HG02588 (cell line): ENCODE results near the gene AOC1.

Source experiments
- ATAC-seq: cut with Tn5 transposase; IDR thresholded peaks from one replicate; pipeline ENCODE4 v1.9.1; 2021; ENCODE audit warnings: mild to moderate bottlenecking, moderate library complexity; ENCODE audit not compliant: unreplicated experiment

The AOC1 gene

GRCh38 chr7:150835019-150835418 is 17.3 kb upstream of the AOC1 start:
- ATAC-seq = no peak

GRCh38 chr7:150835702-150836280 is 16.5 kb upstream of the AOC1 start:
- no peak for ATAC-seq

DNA sequence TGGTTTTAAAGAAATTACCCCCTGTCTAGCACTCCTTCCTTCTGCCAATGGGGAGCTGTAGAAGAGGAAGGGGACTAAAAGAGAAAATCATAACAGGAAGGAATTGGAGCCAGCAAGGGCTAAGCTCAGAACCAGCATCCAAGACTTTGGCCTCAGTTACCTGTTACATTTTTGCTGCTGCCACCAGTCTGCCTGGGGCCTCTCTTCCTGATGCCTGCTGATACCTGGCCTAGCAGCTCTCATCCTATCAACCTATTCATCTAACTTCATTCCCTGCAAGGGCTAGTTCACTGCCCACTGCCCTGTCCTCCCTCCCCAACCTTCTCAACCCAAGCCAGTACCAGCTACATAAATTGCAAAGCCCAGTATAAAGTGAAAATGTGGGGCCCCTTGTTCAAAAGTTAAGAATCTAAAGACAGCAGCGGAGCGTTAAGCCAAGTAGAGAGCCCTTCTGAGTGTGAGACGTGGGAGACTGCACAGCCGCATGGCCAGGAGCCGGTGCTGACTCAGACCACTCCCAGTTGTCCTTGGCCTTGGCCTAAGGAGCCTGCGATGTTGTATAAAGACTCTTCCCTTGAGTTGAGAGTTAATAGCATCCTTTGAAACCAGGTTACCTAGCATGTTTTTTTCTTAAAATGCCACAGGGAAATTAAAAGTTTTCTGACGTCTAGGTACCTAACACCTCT is 13.2 kb upstream of the AOC1 start:
- no peak for ATAC-seq

GRCh38 chr7:150842018-150842417 is 10.3 kb upstream of the AOC1 start:
- no peak for ATAC-seq

DNA sequence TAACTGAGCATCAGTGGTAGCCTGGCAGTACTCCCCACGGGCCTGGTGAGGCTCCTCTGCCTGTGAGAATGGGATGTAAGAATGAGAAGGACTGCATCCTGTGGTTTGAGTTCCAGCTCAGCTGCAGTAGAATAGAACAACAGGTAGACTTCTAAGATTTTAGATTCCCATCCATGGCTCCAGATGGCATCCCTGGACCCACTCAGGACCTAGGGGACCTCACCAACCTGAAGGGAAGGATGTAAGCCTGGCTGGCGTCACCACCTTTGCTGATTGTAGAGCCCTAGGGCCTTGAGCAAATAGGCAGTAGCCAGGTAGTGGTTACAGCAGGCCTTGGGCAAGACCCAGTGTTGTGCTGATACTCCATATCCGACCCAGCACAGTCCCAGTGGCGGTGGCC is 9.6 kb upstream of the AOC1 start:
- ATAC-seq = no peak

GRCh38 chr7:150845421-150845861 is 6.9 kb upstream of the AOC1 start:
- no peak for ATAC-seq

DNA sequence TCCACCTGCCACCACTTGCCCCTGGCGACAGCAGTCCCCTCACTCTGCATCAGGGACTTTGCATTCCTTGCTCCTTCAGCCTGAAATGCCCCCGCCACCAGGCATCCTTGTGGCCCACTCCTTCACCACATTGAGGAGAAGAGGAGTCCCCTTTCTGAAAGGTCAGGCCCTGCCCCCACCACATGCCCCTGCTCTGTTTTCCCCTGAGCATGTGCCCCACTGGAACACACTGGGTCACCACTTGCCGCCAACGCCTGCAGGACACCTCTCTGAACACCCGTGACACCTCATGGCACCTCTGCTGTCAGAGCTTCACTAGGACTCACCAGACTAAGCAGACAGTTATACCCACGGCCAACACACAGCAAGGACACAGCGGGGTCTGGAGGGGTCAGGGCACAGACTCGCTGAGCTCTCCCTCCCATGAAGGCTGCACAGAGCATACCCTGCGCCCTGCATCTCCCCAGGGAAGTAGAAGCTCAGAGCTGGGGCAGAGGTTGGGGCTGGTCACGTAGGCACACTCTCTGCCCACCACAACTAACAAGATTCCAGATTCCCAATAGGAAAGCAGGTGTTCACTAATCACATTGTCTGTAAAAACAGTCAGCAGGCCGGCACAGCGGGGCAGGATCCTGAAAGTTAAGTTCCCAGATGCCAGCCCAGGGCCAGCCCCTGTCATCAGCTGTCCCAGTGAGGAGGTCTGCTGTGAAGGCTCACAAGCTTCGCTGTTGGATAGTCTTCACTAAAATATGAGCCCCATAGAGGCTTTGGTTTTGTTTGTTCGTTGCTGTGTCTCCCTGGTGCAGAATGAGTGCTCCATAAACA is 5.8 kb upstream of the AOC1 start:
- no peak for ATAC-seq

DNA sequence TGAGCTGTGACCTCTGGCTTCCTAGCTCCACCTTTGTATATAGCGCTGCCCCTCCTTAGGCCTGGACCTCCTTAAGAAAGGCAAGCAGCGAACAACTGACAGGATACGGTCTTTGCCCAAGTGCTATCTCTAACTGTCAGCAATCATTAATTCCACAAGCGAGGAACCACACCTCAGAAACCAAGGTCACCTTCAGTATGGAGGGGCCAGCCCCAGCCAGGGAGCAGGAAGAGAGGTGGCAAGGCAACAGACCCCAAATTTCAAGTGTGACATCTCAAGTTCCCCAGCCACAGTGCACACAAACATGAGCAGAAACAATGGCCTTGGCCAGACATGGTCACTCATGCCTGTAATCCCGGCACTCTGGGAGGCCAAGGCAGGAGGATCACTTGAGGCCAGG is 4.8 kb upstream of the AOC1 start:
- no peak for ATAC-seq

GRCh38 chr7:150848111-150848510 is 4.2 kb upstream of the AOC1 start:
- no peak for ATAC-seq

DNA sequence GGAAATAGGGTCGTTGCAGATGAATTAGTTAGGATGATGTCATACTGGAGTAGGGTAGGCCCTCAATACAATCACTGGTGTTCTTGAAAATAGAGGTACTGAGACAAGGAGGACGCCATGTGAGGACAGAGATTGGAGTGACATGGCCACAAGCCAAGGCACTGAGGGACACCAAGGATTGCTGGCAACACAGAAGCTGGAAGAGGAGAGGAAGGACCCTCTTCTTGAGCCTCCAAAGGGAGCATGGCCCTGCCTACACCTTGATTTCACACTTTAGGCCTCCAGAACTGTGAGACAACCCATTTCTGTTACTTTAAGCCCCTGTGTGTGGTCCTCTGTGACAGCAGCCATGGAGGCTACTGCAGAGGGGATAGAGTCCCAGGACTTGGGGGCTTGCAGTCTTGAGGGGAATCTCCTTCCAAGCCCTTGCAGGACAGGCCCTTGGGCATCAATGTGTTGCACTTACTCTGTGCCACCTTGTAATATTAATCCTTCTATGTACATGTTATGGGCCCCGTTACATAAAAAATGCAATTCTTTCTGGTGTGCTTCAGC is 3.7 kb upstream of the AOC1 start:
- ATAC-seq = no peak

- no peak for ATAC-seq
These were observed 3.0 kb upstream of the AOC1 start for GRCh38 chr7:150849204-150849775.

DNA sequence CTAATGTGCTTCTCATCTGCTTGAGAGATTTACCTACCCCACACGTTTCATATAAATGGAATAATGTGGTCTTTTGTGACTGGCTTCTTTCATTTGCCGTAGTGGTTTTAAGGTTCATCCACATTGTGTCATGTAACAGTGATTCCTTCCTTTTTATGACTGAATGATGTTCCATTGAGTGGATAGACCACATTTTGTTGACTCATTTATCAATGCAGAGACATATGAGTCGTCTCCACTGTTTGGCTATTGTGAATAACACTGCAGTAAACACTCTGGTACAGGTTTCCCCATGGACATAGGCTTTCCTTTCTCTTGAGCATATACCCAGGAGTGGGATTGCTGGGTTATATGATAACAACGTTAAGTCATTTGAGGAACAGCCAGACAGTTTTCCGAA is 2.0 kb upstream of the AOC1 start:
- no peak for ATAC-seq

DNA sequence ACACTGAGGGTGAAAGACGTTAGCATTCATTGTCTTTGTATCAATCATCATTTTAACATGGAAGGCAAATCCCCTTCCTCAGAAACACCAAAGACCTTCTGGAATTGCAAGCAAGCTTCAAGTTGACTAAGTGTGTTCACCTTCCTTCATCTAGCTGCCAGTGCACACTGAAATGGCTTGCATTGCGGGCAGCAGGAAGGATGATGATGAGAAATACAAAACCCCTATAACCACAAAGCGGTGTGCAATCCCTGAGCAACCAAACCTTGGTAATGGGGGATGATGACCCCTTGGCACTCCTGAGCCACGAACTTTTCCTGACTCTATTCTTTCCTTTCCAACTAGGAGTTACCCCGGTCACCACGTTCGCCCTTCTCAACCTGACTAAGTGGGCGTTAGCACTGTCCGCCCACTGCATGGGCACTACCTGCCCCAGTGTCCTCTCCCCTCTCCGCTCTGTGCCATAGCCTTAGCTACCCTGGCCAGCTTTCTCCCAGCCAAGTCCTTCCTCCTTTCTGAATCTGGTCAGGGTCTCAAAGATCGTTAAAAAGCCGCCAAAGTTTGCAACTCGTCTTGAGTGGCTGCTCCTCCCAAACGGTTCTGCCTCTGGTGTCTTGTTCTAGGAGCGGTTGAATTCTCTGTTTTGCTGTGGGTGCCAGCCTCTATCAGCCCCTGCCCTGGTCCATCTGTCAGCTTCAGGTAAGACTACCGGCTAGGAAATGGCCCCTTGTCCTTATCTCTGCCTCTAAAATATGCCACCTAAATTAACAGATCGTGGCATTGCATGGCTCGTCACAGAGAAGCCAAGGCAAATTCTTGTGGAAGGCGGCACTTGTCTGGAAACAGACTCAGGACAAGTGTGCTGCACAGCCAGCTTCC is 586 bp upstream of the AOC1 start:
- no peak for ATAC-seq

DNA sequence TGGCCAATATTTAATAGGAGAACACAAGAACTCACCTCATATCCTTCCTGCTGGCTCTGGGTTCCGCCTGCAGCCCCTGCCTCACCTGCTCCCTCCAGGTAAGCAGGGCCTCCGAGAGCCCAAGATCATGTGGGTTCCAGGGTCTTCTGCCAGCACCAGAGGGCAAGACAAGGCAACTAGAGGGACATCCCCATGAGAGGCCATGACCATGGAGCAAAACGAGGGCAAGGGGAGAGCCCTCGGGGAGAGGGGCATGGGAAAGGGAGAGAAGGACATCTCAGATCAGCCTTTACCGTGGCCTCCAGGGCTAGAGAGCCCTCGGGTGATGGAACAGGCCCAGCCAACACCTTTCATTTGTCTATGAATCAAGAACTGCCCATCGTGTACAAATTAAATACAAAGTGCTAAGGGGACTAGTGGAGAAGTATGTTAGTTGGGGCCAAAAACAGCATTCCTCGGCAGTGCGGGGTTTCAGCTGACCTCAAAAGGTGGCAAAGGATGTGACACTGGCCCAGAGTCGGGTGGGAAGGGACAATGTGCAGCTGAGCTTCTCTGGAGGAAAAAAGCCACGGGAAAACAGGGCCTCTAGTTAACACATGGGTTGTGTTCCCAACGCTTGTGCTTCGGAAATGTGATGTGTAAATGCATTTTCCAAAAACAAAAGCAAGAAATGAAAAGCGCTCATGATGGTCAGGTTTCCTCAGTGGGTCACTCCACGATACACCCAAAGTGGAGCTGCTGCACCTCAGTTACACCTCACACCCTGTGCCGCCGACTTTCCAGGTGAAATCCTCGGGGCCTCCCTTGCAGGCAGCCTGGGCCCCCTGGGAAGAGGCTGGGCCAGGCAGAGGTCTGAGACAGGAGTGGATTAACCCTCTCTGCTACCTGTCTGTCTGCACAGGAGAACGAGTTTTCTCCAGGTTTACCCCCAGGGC is 2.0 kb downstream of the AOC1 start:
- no peak for ATAC-seq

DNA sequence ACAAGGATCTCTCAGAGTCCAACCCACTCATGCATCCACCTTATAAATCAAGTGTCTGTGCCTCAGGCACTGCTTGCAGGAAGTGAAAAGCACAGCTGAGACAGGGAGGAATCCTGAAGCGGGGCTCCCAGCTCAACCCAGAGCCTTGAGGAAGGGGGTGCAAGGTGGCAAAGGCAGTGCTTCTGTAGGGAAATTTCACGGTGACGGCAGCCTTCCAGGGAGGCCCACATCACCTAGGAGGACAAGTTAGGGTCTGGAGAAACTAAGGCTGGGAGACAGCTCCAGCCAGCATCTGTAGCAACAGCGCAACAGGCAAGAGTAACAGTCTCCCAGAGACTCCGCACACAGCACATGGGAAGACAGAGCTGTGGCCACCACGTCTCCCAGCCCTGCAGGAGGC is 2.7 kb downstream of the AOC1 start:
- no peak for ATAC-seq

DNA sequence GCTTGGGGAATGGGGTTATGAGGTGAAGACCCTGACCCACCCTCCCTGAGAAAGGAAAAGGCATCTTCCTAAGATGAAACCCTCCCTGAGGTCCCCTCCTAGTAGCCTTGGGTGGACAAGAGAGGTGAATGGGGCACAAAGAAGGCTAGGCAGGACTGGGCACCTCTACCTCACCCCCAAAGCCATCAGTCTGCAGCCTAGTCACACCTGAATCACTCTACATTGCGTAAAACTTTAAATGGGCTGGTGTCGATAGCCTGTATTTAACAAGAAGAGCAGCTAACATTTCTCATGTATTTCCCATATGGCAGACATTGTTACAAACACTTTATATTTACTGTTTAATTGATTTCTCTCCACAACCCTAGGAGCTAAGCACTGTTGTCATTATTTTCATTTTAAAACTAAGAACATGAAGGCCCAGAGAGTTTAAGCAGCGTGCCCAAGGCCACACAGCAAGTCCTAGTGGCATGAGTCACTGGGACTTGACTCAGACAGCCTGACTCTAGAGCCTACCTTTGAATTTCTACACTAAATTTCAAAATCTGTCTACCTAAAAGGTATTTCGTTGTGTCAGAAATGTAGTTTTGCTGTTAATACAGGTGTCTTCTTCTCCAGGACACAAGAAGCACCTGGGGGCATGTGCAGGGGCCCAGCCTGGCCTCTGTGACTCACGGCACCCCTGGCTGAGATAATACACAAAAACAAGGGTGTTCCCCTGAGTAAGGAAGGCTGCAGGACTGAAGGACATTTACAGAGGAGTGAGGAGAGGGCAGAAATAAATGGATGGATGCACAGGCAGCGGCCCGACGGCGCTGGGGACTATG is 3.4 kb downstream of the AOC1 start:
- ATAC-seq = no peak

- ATAC-seq = no peak
These were observed 4.3 kb downstream of the AOC1 start for GRCh38 chr7:150856303-150857275.
